Measurements from ENCODE around the gene SH2D3C.
"Not testable (repeated sequence)": the region's sequence is repeated elsewhere in the genome, so short reads cannot be mapped to it uniquely, and the experiment has no call there.

- TF ChIP-seq ZNF548 (tag by site-specific recombination; IDR thresholded peaks at IDR 0.05); YY1 (tag by site-specific recombination; IDR thresholded peaks at IDR 0.05); ZFP41 (tag by site-specific recombination; IDR thresholded peaks at IDR 0.05; ENCODE audit: borderline replicate concordance); ZSCAN30 (tag by site-specific recombination; IDR thresholded peaks at IDR 0.05); ZFP37 (tag by site-specific recombination; IDR thresholded peaks at IDR 0.05); ZNF785 (tag by site-specific recombination; IDR thresholded peaks at IDR 0.05); PRDM4 (tag by site-specific recombination; IDR thresholded peaks at IDR 0.05); ZBTB20 (tag by site-specific recombination; IDR thresholded peaks at IDR 0.05); ZNF704 (tag by site-specific recombination; IDR thresholded peaks at IDR 0.05): not testable (repeated sequence)
- TF ChIP-seq, protein P1, sequence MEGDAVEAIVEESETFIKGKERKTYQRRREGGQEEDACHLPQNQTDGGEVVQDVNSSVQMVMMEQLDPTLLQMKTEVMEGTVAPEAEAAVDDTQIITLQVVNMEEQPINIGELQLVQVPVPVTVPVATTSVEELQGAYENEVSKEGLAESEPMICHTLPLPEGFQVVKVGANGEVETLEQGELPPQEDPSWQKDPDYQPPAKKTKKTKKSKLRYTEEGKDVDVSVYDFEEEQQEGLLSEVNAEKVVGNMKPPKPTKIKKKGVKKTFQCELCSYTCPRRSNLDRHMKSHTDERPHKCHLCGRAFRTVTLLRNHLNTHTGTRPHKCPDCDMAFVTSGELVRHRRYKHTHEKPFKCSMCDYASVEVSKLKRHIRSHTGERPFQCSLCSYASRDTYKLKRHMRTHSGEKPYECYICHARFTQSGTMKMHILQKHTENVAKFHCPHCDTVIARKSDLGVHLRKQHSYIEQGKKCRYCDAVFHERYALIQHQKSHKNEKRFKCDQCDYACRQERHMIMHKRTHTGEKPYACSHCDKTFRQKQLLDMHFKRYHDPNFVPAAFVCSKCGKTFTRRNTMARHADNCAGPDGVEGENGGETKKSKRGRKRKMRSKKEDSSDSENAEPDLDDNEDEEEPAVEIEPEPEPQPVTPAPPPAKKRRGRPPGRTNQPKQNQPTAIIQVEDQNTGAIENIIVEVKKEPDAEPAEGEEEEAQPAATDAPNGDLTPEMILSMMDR (tag by site-specific recombination; IDR thresholded peaks at IDR 0.05): not testable (repeated sequence)
- TF ChIP-seq, protein P2, sequence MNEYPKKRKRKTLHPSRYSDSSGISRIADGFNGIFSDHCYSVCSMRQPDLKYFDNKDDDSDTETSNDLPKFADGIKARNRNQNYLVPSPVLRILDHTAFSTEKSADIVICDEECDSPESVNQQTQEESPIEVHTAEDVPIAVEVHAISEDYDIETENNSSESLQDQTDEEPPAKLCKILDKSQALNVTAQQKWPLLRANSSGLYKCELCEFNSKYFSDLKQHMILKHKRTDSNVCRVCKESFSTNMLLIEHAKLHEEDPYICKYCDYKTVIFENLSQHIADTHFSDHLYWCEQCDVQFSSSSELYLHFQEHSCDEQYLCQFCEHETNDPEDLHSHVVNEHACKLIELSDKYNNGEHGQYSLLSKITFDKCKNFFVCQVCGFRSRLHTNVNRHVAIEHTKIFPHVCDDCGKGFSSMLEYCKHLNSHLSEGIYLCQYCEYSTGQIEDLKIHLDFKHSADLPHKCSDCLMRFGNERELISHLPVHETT (tag by site-specific recombination; IDR thresholded peaks at IDR 0.05): not testable (repeated sequence)
Observed at GRCh38 chr9:127756776-127757175, 21.7 kb downstream of the SH2D3C start.

All from HEK293 (cell line).